Prostate gland (tissue), 2 donors: ENCODE results near the gene EVC. TPM values are rescaled to one million over a fixed set of nuclear protein-coding genes. Genes with fewer than 3 reads are reported as not detected.

Source experiments
- DNase-seq: peaks from one replicate; pipeline ENCODE4 v3.0.0-alpha.2; 2019; ENCODE audit warnings: low spot score
- H3K27ac ChIP-seq, 2 donors: fragments of 200-600 bp; sonication (generic); 2 replicates each; pipeline ENCODE4 v1.5.1; 2017 to 2019
- H3K27me3 ChIP-seq: fragments of 200-600 bp; sonication (generic); replicated peaks from 2 replicates; pipeline ENCODE4 v1.5.1; 2019; ENCODE audit not compliant: insufficient read depth
- H3K36me3 ChIP-seq, 2 donors: fragments of 200-600 bp; sonication (generic); 1 replicate in 1 of 2; 2 replicates in 1 of 2; pipeline versions ENCODE4 v1.5.1 to v1.8.1; 2017 to 2019
- H3K4me1 ChIP-seq: fragments of 200-600 bp; sonication (generic); replicated peaks from 2 replicates; pipeline ENCODE4 v1.5.1; 2019
- H3K4me3 ChIP-seq, 2 donors: fragments of 200-600 bp; sonication (generic); 2 replicates each; pipeline ENCODE4 v1.5.1; 2017 to 2019
- H3K9me3 ChIP-seq: fragments of 200-600 bp; sonication (generic); 2 replicates; pipeline ENCODE4 v1.5.1; 2017
- POLR2A ChIP-seq: fragments of 450-650 bp; IDR thresholded peaks from one replicate; pipeline ENCODE4 v1.6.1; 2016; ENCODE audit warnings: antibody characterized with exemption, mild to moderate bottlenecking
- POLR2AphosphoS5 ChIP-seq: sonication (generic); formaldehyde crosslinking; IDR thresholded peaks from one replicate; pipeline ENCODE4 v1.6.1; 2017; ENCODE audit warnings: antibody characterized with exemption
- WGBS: methylation state at CpG from one replicate; pipeline ENCODE4 v1.1.5; 2018; 5-methylcytosine and 5-hydroxymethylcytosine counted together
- intact Hi-C: fragments of 100-400 bp; cut with DNase I; formaldehyde crosslinking; loops from one replicate; pipeline ENCODE4 v1.14.2; 2022
- total RNA-seq, 2 donors: library from RNA; depleted of rRNA; stranded (reverse); fragments of >200 nt; gene quantifications; one replicate each; pipeline ENCODE4 v1.1.0, GENCODE V29; 2016
- TF ChIP-seq, protein P1 (sequence below), 4 experiments: fragments of 200-600 bp in 2 of 4; fragments of 450-650 bp in 2 of 4; sonication (generic) in 2 of 4; IDR thresholded peaks; 1 replicate in 3 of 4; 2 replicates in 1 of 4; pipeline ENCODE4 v1.5.1; 2016 to 2019; ENCODE audit warnings: antibody characterized with exemption in 4 of 4, mild to moderate bottlenecking in 2 of 4, moderate library complexity in 2 of 4

EVC gene
- total RNA-seq, 2 donors from 2014 or later: 49.0 to 55.7 TPM

DNA sequence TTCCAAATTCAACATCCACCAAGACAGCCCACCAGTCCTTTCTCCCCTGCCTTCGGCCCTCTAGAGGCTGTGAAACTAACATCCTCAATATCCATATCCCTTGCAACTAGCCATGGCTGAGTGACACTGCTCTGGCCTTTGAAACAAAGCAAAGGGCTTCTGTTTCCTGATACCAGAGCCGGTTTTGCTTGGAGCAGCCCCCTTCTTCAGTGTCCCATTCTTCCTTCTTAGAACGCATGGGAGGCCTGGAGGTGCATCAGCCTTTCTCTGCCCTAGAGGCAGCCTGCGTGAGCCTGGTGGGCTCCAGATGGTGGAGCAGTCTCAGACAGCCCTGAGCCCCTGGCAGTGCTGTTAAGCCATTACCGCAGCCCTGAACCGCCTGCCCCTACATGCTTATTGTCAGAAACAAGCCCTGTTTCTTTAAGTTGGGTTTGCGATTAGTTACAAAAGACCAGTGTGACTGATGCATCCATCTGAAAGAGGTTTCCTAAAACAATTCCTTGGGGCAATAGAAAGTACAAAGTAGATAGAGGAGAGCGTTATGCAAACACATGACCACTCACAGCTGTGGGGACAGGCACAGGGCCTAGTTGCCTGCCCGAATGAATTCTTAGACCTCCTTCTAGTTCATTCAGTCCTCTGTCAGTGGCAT is 74.1 kb downstream of the EVC start:
- Histone ChIP-seq H3K36me3 (no peaks in the 10 kb centered on the region), H3K27ac (no peak overlapping the region), H3K4me1 (no peaks in the 10 kb centered on the region), H3K27me3 (no peaks in the 10 kb centered on the region), H3K9me3 (no peaks in the 10 kb centered on the region), H3K4me3 (no peak overlapping the region)
- WGBS: 65% methylated on average over 9 of the region's 9 CpGs
- peak; percentile 0 for DNase-seq
- TF ChIP-seq POLR2A: no peak
- no peak for TF ChIP-seq POLR2AphosphoS5
- TF ChIP-seq, protein P1, sequence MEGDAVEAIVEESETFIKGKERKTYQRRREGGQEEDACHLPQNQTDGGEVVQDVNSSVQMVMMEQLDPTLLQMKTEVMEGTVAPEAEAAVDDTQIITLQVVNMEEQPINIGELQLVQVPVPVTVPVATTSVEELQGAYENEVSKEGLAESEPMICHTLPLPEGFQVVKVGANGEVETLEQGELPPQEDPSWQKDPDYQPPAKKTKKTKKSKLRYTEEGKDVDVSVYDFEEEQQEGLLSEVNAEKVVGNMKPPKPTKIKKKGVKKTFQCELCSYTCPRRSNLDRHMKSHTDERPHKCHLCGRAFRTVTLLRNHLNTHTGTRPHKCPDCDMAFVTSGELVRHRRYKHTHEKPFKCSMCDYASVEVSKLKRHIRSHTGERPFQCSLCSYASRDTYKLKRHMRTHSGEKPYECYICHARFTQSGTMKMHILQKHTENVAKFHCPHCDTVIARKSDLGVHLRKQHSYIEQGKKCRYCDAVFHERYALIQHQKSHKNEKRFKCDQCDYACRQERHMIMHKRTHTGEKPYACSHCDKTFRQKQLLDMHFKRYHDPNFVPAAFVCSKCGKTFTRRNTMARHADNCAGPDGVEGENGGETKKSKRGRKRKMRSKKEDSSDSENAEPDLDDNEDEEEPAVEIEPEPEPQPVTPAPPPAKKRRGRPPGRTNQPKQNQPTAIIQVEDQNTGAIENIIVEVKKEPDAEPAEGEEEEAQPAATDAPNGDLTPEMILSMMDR (IDR thresholded peaks at IDR 0.05): no peak
- intact Hi-C loops: no loop called here

DNA sequence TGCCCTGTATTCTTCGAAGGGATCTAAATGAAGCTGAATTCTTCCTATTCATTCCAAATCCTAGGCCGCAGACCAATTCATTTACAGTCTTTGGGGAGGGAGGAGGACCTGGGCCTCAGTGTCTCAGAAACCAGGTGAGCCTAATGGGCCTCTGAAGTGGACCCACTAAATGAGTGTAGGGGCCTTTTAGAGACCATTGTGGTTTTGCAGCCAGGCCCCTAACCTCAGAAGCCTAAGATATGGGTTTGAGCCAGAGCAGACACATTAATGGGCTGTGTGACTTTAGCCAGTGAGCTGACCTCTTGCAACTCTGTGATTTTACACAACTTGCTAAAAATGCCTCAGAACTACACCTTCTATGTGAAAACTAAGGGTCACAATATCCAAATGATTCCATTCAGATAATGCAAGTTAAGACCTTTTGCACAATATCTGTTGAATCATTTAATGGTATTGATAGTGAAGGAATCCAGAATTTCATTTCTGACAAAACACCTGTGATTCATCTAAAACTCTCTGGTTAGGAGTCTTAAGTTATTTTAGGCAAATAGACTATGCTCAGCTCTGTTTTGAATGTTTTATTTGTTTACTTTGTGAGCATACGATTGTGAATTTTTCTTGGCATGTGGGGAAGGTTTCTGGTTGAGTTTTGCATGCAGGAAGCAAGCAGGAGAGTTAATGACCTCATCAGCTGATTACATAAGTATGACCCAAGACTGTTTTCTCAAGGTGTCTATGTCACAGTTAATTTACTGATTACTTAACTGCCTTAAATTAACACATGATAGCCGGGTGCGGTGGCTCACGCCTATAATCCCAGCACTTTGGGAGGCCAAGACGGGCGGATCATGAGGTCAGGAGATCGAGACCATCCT is 75.0 kb downstream of the EVC start:
- Histone ChIP-seq H3K4me3 (no peak overlapping the region), H3K27ac (no peak overlapping the region), H3K36me3 (no peaks in the 10 kb centered on the region), H3K27me3 (no peaks in the 10 kb centered on the region), H3K9me3 (no peaks in the 10 kb centered on the region), H3K4me1 (no peaks in the 10 kb centered on the region)
- TF ChIP-seq, protein P1 (IDR thresholded peaks at IDR 0.05): no peak
- no peak for TF ChIP-seq POLR2A
- peak; percentile 19 for TF ChIP-seq POLR2AphosphoS5
- peak; percentile 1 for DNase-seq
- intact Hi-C loops: no loop called here
- 72% methylated on average over 9 of the region's 9 CpGs for WGBS

DNA sequence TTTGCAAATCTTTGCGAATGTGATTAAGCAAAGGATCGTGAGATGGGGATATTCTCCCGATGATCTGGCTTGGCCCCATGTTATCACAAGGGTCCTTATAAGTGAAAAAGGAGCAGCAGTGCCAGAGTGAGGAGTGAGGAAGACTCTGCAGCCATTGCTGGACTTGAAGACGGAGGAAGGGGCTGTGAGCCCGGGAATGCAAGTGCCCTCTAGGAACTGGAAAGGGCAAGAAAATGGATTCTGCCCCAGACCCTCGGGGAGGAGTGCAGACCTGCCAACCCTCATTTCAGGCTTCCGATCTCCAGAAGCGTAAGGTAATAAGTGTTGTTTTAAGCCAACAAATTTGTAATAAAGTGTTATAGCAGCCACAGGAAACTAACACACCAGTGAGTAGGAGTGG is 76.3 kb downstream of the EVC start:
- no peaks in the 10 kb centered on the region for H3K27me3 ChIP-seq
- intact Hi-C loops: no loop called here
- WGBS: 93% methylated on average over 8 of the region's 8 CpGs
- H3K4me3 ChIP-seq: no peak overlapping the region
- H3K4me1 ChIP-seq: no peaks in the 10 kb centered on the region
- H3K27ac ChIP-seq: no peak overlapping the region
- no peaks in the 10 kb centered on the region for H3K9me3 ChIP-seq
- no peaks in the 10 kb centered on the region for H3K36me3 ChIP-seq
- no peak for TF ChIP-seq POLR2AphosphoS5
- TF ChIP-seq, protein P1 (IDR thresholded peaks at IDR 0.05): no peak
- TF ChIP-seq POLR2A: no peak
- DNase-seq: no peak

DNA sequence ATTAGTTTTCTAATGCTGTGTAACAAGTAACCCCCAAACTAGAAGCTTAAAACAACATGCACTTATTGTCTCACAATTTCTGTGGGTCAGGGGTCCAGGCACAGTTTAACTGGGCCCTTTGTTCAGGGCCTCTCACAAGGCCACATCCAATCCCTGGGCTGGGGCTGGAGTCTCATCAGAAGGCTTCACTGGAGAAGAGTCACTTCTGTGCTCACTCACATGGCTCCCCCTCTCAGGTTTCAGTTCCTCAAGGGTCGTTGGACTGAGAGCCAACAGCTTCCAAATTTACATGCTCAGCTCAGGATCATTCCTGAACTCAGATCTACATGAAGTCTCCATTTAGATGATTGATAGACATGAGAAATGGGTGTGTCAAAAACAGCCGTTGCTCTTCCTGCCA is 77.1 kb downstream of the EVC start:
- no peak for DNase-seq
- Histone ChIP-seq H3K36me3 (no peaks in the 10 kb centered on the region), H3K27ac (no peak overlapping the region), H3K27me3 (no peaks in the 10 kb centered on the region), H3K9me3 (no peaks in the 10 kb centered on the region), H3K4me1 (no peaks in the 10 kb centered on the region), H3K4me3 (no peak overlapping the region)
- no peak for TF ChIP-seq POLR2AphosphoS5
- TF ChIP-seq, protein P1 (IDR thresholded peaks at IDR 0.05): no peak
- no peak for TF ChIP-seq POLR2A
- intact Hi-C loops: no loop called here
- WGBS: 50% methylated on average over 2 of the region's 2 CpGs
